ENCODE measurements around the gene CRYBG2.

GRCh38 chr1:26389604-26390247, 35.8 kb upstream of the CRYBG2 start:
- TF ChIP-seq POLR2A (IDR thresholded peaks at IDR 0.05): no peak
- TF ChIP-seq CTCF (IDR thresholded peaks at IDR 0.05): no peak

Measured in vagina (tissue), 2 donors.